Adrenal gland (tissue), 5 donors: ENCODE data around the gene UGT2B17.

ENCODE experiments used
- POLR2A ChIP-seq, 2 donors: fragments of 450-650 bp; IDR thresholded peaks; one replicate each; pipeline ENCODE4 v1.6.1; 2017; ENCODE audit warnings: antibody characterized with exemption in 2 of 2, mild to moderate bottlenecking in 2 of 2, moderate library complexity in 1 of 2
- TF ChIP-seq, protein P1 (sequence below), 6 experiments: fragments of 450-650 bp in 4 of 6; fragments of 200-600 bp in 2 of 6; sonication (generic) in 1 of 6; IDR thresholded peaks; 1 replicate in 5 of 6; 2 replicates in 1 of 6; pipeline versions ENCODE4 v1.5.1 to v1.8.0; 2016 to 2021; ENCODE audit warnings: antibody characterized with exemption in 6 of 6, mild to moderate bottlenecking in 2 of 6, moderate library complexity in 1 of 6
- donor health status: DM: no; HTN: no; CAD: no.

DNA sequence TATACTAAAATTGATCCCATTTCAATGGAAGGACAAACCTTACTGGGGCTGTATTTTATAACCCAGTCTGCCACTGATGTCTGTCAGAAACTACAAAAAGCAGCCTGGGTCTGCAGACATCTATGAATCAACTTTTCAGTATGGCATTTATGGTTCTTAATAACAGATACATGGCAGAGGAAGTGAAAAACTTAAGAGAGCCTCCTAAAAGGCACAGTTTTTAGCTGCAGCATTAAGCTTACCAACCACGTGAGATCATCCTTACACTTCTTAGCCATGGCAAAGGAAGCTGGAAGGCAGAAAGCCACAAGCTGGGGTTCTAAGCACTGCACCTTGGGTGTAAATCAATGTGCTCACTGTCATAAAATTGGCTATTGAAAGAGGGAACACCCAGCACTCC, 16.6 kb upstream of the UGT2B17 start:
- TF ChIP-seq, protein P1, sequence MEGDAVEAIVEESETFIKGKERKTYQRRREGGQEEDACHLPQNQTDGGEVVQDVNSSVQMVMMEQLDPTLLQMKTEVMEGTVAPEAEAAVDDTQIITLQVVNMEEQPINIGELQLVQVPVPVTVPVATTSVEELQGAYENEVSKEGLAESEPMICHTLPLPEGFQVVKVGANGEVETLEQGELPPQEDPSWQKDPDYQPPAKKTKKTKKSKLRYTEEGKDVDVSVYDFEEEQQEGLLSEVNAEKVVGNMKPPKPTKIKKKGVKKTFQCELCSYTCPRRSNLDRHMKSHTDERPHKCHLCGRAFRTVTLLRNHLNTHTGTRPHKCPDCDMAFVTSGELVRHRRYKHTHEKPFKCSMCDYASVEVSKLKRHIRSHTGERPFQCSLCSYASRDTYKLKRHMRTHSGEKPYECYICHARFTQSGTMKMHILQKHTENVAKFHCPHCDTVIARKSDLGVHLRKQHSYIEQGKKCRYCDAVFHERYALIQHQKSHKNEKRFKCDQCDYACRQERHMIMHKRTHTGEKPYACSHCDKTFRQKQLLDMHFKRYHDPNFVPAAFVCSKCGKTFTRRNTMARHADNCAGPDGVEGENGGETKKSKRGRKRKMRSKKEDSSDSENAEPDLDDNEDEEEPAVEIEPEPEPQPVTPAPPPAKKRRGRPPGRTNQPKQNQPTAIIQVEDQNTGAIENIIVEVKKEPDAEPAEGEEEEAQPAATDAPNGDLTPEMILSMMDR (IDR thresholded peaks at IDR 0.05), result no peak
- no peak for TF ChIP-seq POLR2A (IDR thresholded peaks at IDR 0.05)
